HepG2 (cell line): ENCODE results near the gene BLVRA. TPM values are rescaled to one million over a fixed set of nuclear protein-coding genes. Genes with fewer than 3 reads are reported as not detected.

ENCODE experiments used
- ATAC-seq: fragments of 200-7000 bp; cut with Tn5 transposase; 3 replicates; pipeline ENCODE4 v1.9.1; 2020; ENCODE audit warnings: mild to moderate bottlenecking, moderate library complexity
- BruUV-seq: library from RNA; stranded (reverse); fragments of 400-500 nt; replicated peaks from 2 replicates; lab custom pipeline; 2021; lab: Mats Ljungman, UMichigan
- CTCF ChIA-PET: fragments of 300-600 bp; formaldehyde crosslinking; extraction: SDS; loops from one replicate; lab custom pipeline; 2021; ENCODE audit warnings: low total read pairs, inconsistent platforms, low intra/inter-chr PET ratio; lab: Yijun Ruan, JAX
- POLR2A ChIA-PET: fragments of 350-600 bp; sonication (Branson Sonifier 250); formaldehyde crosslinking; loops from one replicate; lab custom pipeline; 2020; ENCODE audit warnings: antibody characterized with exemption, inconsistent platforms; lab: Yijun Ruan, JAX
- DNase-seq: peaks from one replicate; pipeline ENCODE4 v3.0.0-alpha.2; 2015; ENCODE audit warnings: low spot score
- FAIRE-seq: peaks from 3 replicates; lab custom pipeline; 2011; peaks lifted over from hg19 to GRCh38; lab: Jason Lieb, UNC
- H2AFZ ChIP-seq: one replicate; pipeline ENCODE4 v1.6.1; 2011; ENCODE audit warnings: low read length, inconsistent platforms
- H3K27ac ChIP-seq: fragments of 300-600 bp; 3 replicates; pipeline ENCODE4 v1.8.0; 2011; ENCODE audit warnings: mixed run types, mild to moderate bottlenecking, mixed read lengths, low read length, inconsistent platforms; ENCODE audit not compliant: insufficient read depth; ENCODE audit errors: extremely low read length
- H3K27me3 ChIP-seq, 2 experiments: fragments of 200-600 bp in 1 of 2; 2 replicates in 1 of 2; 3 replicates in 1 of 2; pipeline versions ENCODE4 v1.6.0 to v1.8.0; 2011; ENCODE audit warnings: low read length in 2 of 2, mild to moderate bottlenecking in 2 of 2, moderate library complexity in 2 of 2, inconsistent platforms in 1 of 2; ENCODE audit not compliant: insufficient read depth in 2 of 2, control insufficient read depth in 1 of 2
- H3K36me3 ChIP-seq, 2 experiments: fragments of 200-600 bp in 1 of 2; replicated peaks in 1 of 2; 2 replicates in 1 of 2; 3 replicates in 1 of 2; pipeline versions ENCODE4 v1.5.1 to v1.8.0; 2011; ENCODE audit warnings: low read length in 2 of 2, inconsistent platforms in 1 of 2; ENCODE audit not compliant: insufficient read depth in 2 of 2, control insufficient read depth in 1 of 2
- H3K4me1 ChIP-seq: 2 replicates; pipeline ENCODE4 v1.5.1; 2012; ENCODE audit warnings: low read length, inconsistent platforms; ENCODE audit not compliant: insufficient read depth
- H3K4me2 ChIP-seq: 2 replicates; pipeline ENCODE4 v1.6.0; 2011; ENCODE audit warnings: low read depth, low read length, inconsistent platforms
- H3K4me3 ChIP-seq, 3 experiments: fragments of 200-600 bp in 1 of 3; sonication (generic), shearing (Covaris generic) in 1 of 3; replicated peaks in 1 of 3; 2 replicates each; pipeline ENCODE4 v1.5.1; 2011 to 2016; ENCODE audit warnings: low read length in 3 of 3, inconsistent platforms in 2 of 3, low read depth in 2 of 3, mild to moderate bottlenecking in 2 of 3, control low read depth in 1 of 3, mixed read lengths in 1 of 3; ENCODE audit not compliant: insufficient read depth in 1 of 3
- H3K79me2 ChIP-seq: one replicate; pipeline ENCODE4 v1.6.1; 2011; ENCODE audit warnings: low read length, inconsistent platforms; ENCODE audit not compliant: insufficient read depth
- H3K9ac ChIP-seq: 2 replicates; pipeline ENCODE4 v1.6.0; 2011; ENCODE audit warnings: mild to moderate bottlenecking, low read depth, low read length, inconsistent platforms; ENCODE audit not compliant: insufficient read depth
- H3K9me3 ChIP-seq: 2 replicates; pipeline ENCODE4 v1.5.1; 2012; ENCODE audit warnings: mild to moderate bottlenecking, low read length
- H4K20me1 ChIP-seq: 2 replicates; pipeline ENCODE4 v1.6.0; 2011; ENCODE audit warnings: inconsistent platforms, mild to moderate bottlenecking, low read length, moderate library complexity; ENCODE audit not compliant: insufficient read depth
- NFKB2 ChIP-seq: sonication (generic); formaldehyde crosslinking; IDR thresholded peaks from 2 replicates; pipeline ENCODE4 v1.4.0; 2020; ENCODE audit warnings: missing genetic modification reagents, borderline replicate concordance
- PHF20 ChIP-seq: sonication (generic); formaldehyde crosslinking; IDR thresholded peaks from 2 replicates; pipeline ENCODE4 v1.5.0; 2020; ENCODE audit warnings: mild to moderate bottlenecking, missing genetic modification reagents
- ZBTB38 ChIP-seq: sonication (generic); formaldehyde crosslinking; IDR thresholded peaks from 2 replicates; pipeline ENCODE4 v1.5.1; 2020; ENCODE audit warnings: mild to moderate bottlenecking, missing genetic modification reagents
- ZBTB44 ChIP-seq: sonication (generic); formaldehyde crosslinking; IDR thresholded peaks from 2 replicates; pipeline ENCODE4 v1.4.0; 2020; ENCODE audit warnings: missing genetic modification reagents
- ZNF274 ChIP-seq: sonication (generic); formaldehyde crosslinking; IDR thresholded peaks from 2 replicates; pipeline ENCODE4 v1.5.1; 2020; ENCODE audit warnings: mild to moderate bottlenecking, missing genetic modification reagents
- ZNF770 ChIP-seq: sonication (generic); formaldehyde crosslinking; IDR thresholded peaks from 2 replicates; pipeline ENCODE4 v1.5.0; 2020; ENCODE audit warnings: mild to moderate bottlenecking, missing genetic modification reagents
- WGBS: methylation state at CpG from one replicate; pipeline ENCODE4 v1.1.6; 2017; ENCODE audit warnings: low lambda C conversion rate; 5-methylcytosine and 5-hydroxymethylcytosine counted together
- in situ Hi-C: cut with HindIII; loops from 2 replicates; pipeline ENCODE4 v1.10.0; 2017; ENCODE audit warnings: low pct_unique_long_range_greater_than_20kb; ENCODE audit not compliant: extremely low pct_ligation_motif_present
- intact Hi-C: fragments of 100-400 bp; cut with micrococcal nuclease; formaldehyde crosslinking; loops from one replicate; pipeline ENCODE4 v1.10.0; 2022; ENCODE audit not compliant: unreplicated experiment
- polyA plus RNA-seq, 8 experiments: library from polyadenylated mRNA; depleted of rRNA in 3 of 8; stranded (reverse) in 7 of 8; unstranded in 1 of 8; fragments of >200 nt; fragmentation: Illumina TruSeq in 4 of 8; extraction: Trizol in 4 of 8; gene quantifications; 2 replicates each; pipeline versions ENCODE4 v1.2.1 to v1.2.3, GENCODE V29; 2011 to 2016; ENCODE audit warnings: low read depth in 4 of 8, missing spikeins in 1 of 8, mixed read lengths in 1 of 8; ENCODE audit not compliant: insufficient read depth in 1 of 8
- total RNA-seq, 5 experiments: library from RNA; depleted of rRNA; stranded (reverse); fragments of >200 nt; fragmentation: Illumina TruSeq; extraction: Trizol; gene quantifications; 2 replicates each; pipeline ENCODE4 v1.2.3, GENCODE V29; 2016; ENCODE audit warnings: low read depth in 1 of 5

Gene BLVRA
- total and polyA plus RNA-seq, 2 of the 13 experiments (the other 11 are each of a cell fraction or from before 2014, with no cell fraction given), result 39.2 to 64.2 TPM

- no peaks in the 10 kb centered on the region for H3K27me3 ChIP-seq
- DNase-seq (no peak), ATAC-seq (no peak), FAIRE-seq (no peak)
- no peak overlapping the region for H3K4me3 ChIP-seq
- peaks cover 97% of the 10 kb centered on the region for H3K4me1 ChIP-seq
- peaks cover 18% of the 10 kb centered on the region for H3K79me2 ChIP-seq
- no peaks in the 10 kb centered on the region for H3K9me3 ChIP-seq
- POLR2A ChIA-PET, result no interaction called here
- H3K4me2 ChIP-seq, result no peak overlapping the region
- H4K20me1 ChIP-seq, result no peaks in the 10 kb centered on the region
- intact Hi-C loops, result no loop called here
- no peak overlapping the region for H3K9ac ChIP-seq
- H3K36me3 ChIP-seq, result peaks cover under 1 to 2% of the 10 kb centered on the region in 2 experiments; a peak in 2 of 5 replicates
- CTCF ChIA-PET, result no interaction called here
- no peak for TF ChIP-seq PHF20 (CRISPR knock-in tag)
- TF ChIP-seq ZNF770 (CRISPR knock-in tag), result peak; percentile 64; the same call in 1 of the 2 replicates
- peak; percentile 49 for TF ChIP-seq ZBTB38 (CRISPR knock-in tag)
- no peak for TF ChIP-seq NFKB2
- TF ChIP-seq ZBTB44 (CRISPR knock-in tag), result no peak
- TF ChIP-seq ZNF274 (CRISPR knock-in tag), result no peak
- H2AFZ ChIP-seq, result no peak overlapping the region
- 84% methylated on average over 8 of the region's 8 CpGs for WGBS
- in situ Hi-C loops, result no loop called here
- H3K27ac ChIP-seq, result peak overlapping the region; percentile 38
- BruUV-seq, result no TSS peak
These were observed 8.1 kb downstream of the BLVRA start for GRCh38 chr7:43766564-43766963.
